GM18502 (cell line): ENCODE data around the gene ULK2.

Experiments used
- ATAC-seq: cut with Tn5 transposase; IDR thresholded peaks from one replicate; pipeline ENCODE4 v1.9.1; 2021; ENCODE audit warnings: mild to moderate bottlenecking; ENCODE audit not compliant: unreplicated experiment, poor library complexity

The ULK2 gene

GRCh38 chr17:19750020-19750572, 117.6 kb downstream of the ULK2 start:
- no peak for ATAC-seq

DNA sequence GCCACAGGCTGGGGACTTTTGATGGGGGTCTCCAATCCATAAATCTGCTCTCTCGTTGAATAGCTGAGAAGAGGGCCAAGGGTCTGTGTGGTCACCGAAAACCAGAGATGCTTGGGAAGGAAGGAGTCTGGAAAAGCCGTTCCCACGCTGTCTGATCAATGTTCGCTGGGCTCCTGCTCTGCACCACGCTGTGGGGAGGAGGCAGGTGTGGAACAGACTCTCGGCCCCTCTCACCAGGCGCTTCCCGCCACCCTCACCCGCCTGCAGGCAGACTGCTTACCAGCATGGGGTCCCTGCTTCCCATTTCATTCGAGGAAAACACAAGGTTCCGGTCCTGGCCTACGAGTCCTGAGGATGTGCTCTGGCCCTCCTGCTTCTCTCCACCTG, 118.9 kb downstream of the ULK2 start:
- ATAC-seq, result no peak

GRCh38 chr17:19747829-19748806, 119.6 kb downstream of the ULK2 start, which contains the start of gene ALDH3A1:
Gene ALDH3A1 (minus strand): TSS chr17:19748298. CDS start chr17:19745129, 3,169 bp downstream.
- ATAC-seq, result no peak

DNA sequence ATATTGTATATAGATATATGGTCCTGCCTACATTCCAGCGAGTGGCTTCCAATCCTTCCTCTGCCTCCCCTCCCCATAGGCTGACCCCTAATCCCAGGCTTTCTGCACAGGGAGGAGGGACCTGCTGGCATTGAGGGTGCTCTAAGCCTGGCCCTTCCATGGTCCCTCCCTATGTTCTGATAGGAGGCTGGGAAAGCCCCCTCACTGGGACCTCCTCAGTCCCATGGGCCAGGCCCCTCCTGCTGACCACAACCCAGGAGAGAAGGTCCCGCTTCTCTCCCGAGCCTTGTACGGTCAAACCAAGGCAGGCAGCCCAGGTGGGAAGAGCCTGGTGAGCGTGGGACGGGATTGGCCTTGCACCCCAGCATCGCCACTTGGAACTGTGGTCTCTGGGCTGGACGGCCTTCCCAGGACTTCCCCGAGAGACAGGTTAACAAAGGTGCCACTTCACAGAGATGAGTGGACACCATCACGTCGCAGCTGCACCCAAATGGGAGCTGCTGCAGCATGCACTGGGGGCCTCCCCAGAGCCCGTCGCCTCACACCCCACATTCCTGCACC, 120.5 kb downstream of the ULK2 start:
- no peak for ATAC-seq

GRCh38 chr17:19746517-19746916, 121.2 kb downstream of the ULK2 start:
- ATAC-seq, result no peak

GRCh38 chr17:19744922-19745757, 122.6 kb downstream of the ULK2 start:
- no peak for ATAC-seq

DNA sequence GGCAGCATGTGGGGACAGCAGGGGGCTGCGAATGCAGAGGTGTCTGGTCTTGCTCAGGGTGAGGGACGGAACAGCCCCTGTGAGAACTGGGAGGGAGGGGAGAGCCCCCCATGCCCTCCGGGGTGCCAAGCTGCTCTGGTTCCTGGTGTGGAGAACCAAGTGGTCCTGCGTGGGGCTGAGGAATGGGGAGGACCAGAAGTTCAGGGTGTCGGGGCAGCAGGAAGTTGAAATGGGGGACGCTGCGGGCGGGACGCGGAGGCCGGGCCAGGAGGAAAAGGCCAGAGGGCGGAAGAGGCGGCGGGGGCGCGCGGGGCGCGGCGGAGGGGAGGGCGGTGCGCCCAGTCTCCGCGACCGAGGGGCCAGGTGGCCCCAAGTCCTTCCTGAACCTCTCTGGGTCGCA, 123.2 kb downstream of the ULK2 start:
- no peak for ATAC-seq

DNA sequence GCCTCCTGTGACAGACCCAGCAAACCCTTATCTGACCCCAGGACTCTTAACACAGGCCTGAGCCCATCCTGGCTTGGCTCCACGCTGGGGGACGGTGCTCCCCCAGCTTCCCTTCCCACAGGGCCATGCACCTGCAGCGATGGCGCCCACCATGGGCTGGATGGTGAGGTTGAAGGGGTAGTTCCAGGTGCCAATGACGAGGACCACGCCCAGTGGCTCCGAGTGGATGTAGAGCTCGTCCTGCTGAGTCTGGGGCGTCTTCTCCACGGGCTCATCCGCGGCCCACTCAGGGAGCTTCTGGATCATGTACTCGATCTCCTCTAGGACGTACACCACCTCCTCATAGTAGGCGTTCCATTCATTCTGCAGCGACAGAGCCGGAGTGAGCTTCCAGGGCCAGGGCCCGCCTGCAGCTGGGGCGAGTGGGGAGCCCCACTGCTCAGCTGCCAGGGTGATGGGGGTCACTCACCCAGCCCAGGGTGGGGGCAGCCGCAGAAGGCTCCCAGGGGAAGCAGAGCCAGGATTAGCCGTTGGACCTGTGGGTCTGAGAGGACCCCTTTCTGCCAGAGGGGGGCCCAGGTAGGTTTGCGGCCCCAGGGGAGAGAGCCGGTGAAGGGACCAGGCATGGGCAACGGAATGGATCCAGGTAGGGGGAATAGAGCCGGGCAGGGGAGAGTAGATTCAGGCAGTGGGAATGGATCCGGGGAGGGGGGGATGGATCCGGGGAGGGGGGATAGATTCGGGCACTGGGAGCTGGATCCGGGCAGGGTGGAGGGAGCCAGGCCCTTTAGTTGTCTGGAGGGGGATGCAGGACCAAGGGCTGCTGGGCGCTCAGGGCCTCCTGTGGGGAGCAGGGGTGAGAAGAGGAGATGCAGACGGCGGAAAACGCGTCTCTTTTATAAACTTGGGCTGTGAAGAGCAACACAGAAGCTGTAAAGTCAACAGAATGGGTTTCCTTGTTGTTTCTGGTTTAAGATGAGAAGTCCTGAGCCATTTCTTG, 124.3 kb downstream of the ULK2 start:
- no peak for ATAC-seq

DNA sequence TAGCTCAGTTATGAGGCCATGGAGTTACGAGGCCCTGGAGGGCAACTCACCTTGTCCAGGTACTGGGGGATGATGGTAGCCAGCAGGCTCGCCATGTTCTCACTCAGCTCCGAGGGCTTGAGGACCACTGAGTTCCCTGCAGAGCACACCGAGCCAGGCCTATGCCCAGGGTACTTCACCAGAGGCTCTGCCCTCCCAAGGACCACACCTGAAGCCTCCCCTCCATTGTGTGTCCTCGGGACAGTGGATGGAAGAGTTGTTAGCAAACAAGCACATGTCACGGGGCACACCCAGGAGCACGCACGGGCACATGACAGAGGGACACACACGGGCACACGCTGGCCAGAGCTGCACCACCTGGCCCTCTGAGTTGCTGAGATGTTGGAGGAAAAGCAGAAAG, 125.2 kb downstream of the ULK2 start:
- ATAC-seq, result no peak

DNA sequence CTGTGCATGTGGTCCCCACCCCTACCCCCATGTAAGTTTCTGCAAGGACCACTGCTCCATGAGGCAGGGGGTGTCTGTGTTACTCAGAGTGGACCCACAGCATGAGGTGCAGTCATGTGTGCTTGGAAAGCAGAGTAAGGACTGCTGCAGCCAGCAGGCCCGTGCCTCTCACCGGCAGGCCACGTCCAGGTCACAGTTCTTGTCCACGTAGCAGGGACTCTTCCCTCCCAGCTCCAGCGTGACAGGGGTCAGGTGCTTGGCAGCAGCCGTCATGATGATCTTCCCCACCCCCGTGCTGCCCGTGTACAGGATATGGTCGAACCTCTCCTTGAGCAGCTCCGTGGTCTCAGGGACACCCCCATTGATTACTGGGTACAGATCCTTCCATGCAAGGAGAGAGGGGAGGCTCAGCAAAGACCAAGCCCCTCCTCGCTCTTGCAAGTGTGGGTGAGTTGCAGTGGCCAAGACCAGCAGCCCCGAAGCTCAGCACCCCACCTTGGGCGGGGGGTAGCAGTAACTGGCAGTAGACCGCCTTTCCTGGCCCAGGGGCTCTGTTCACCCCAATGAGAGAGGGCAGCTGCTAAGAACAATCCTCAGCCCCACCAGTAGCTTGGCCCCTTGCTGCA, 125.8 kb downstream of the ULK2 start:
- ATAC-seq, result no peak

GRCh38 chr17:19740933-19741332, 126.8 kb downstream of the ULK2 start:
- ATAC-seq, result no peak

GRCh38 chr17:19739241-19740201, 128.2 kb downstream of the ULK2 start:
- ATAC-seq, result no peak

DNA sequence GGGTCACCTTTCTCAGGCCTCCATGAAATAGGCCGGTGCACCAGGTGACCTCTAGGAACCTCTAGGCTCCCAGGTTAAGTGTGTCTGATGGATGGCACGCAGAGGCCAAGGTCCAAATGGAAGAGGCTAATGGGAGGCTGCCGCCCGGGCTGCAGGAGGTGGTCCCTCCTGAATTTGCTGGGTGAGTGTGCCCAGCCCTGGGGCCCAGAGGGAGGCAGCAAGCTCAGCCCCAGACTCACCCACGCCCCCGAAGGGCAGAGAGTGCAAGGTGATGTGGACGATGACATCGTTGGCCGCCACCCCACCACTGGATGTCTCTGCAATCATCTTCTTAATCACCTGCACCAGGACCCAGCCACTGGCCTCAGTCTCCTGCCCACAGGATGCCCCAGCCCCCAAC, 129.0 kb downstream of the ULK2 start:
- no peak for ATAC-seq

DNA sequence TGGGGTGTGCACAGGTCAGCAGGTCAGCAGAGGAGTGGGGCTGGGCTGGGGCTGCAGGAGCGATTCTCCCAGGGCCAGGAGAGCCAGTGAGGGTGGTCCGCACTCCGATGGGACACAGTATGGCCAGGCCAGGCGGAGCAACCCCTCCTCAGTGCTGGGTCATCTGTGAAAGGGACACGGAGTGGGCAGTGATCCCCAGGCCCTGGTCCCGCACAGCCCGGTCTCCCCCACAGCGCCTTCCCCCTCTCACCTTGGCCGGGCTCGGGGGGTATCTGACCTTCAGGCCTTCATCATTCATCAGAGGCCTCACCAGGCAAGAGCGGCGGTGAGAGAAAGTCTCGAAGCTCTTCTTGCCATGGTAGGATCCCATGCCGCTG, 129.7 kb downstream of the ULK2 start:
- ATAC-seq, result no peak

- ATAC-seq, result no peak
These were observed 130.2 kb downstream of the ULK2 start for GRCh38 chr17:19737305-19738072.

DNA sequence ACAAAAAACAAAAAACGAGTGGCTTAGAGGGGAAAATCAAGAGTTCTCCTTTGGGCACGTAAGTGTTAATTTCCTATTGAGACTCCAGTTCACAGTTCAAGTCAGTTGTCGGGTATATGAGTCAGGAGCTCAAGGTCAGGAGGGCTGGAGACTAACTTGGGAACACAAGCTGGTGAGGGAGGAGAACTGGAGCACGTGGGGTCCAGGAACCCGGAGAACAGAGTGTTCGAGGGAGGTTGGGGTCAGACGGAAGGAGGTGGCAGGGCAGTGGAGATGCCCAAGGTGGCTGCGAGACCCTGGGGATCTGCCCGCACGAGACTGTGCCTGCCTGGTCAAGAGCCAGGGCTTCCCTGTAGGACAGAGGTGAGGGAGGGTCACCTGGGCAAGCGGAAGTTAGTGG, 131.7 kb downstream of the ULK2 start:
- ATAC-seq, result no peak

DNA sequence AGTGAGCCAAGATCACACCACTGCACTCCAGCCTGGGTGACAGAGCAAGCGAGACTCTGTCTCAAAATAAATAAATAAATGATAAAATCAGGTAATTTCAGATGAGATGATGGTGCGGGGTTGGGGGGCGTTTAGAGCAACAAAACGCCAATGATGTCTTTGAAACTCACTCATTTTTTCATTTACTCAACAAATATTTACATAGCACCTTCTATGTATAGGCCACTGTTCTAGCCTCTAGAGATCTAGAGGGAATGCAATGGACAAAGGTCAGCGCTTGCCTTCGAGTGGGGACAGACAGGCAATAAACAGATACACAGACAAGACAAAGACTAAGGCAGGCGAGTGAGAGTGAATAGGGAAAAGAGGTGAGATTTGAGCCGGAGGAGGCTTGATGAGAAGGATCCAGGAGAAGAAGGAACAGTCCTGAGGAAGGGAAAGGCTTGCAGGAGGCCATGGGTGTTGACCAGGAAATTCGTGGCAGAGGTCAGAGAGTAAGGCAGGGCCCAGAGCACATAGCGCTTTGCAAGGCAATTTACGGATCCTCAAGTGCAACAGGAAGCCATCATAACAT, 133.7 kb downstream of the ULK2 start:
- ATAC-seq, result no peak
